HCT116 (cell line): Measurements from ENCODE around the gene COL23A1. TPM values are rescaled to one million over a fixed set of nuclear protein-coding genes. Genes with fewer than 3 reads are reported as not detected.

Experiments used
- ATAC-seq: fragments of 200-7000 bp; cut with Tn5 transposase; 2 replicates; pipeline ENCODE4 v1.9.1; 2020; ENCODE audit warnings: mild to moderate bottlenecking, moderate library complexity
- BruUV-seq: library from RNA; stranded (reverse); fragments of 400-500 nt; replicated peaks from 2 replicates; lab custom pipeline; 2021; lab: Mats Ljungman, UMichigan
- CTCF ChIA-PET: fragments of 300-600 bp; sonication (Branson Sonifier 250); formaldehyde crosslinking; loops from one replicate; lab custom pipeline; 2021; ENCODE audit warnings: antibody characterized with exemption; lab: Charles Lee
- POLR2A ChIA-PET: fragments of 300-600, 350-600 bp; sonication (Branson Sonifier 250); formaldehyde crosslinking; loops from one replicate; lab custom pipeline; 2021; ENCODE audit warnings: antibody characterized with exemption; lab: Charles Lee
- RAD21 ChIA-PET, 2 experiments: fragments of 300-600 bp; sonication (Branson Sonifier 250); formaldehyde crosslinking; loops; one replicate each; lab custom pipeline; 2023; ENCODE audit warnings: low total read pairs in 2 of 2; ENCODE audit not compliant: uncharacterized antibody in 2 of 2, unreplicated experiment in 2 of 2, low non-redundant PET in 1 of 2; lab: Charles Lee
- DNase-seq: peaks from one replicate; pipeline ENCODE4 v3.0.0-alpha.2; 2010; ENCODE audit warnings: low read depth, low spot score
- H2AFZ ChIP-seq: fragments of 200-600 bp; shearing (Covaris generic), sonication (generic); 2 replicates; pipeline ENCODE4 v1.6.1; 2017; ENCODE audit warnings: low read depth, mixed run types, mixed read lengths, antibody characterized with exemption, low read length; ENCODE audit not compliant: poor library complexity, severe bottlenecking
- H3K27ac ChIP-seq: 2 replicates; pipeline ENCODE4 v1.5.1; 2012; ENCODE audit warnings: low read depth, low read length
- H3K27me3 ChIP-seq: fragments of 200-600 bp; sonication (generic); 2 replicates; pipeline ENCODE4 v1.6.1; 2016; ENCODE audit warnings: mixed run types, low read length, mixed read lengths; ENCODE audit not compliant: insufficient read depth
- H3K36me3 ChIP-seq, 2 experiments: fragments of 200-500 bp in 1 of 2; fragments of 200-600 bp in 1 of 2; sonication (Bioruptor generic) in 1 of 2; sonication (generic) in 1 of 2; 2 replicates each; pipeline versions ENCODE4 v1.5.1 to v1.6.1; 2014 to 2016; ENCODE audit warnings: low read length in 2 of 2, inconsistent platforms in 1 of 2, mixed read lengths in 1 of 2, mixed run types in 1 of 2; ENCODE audit not compliant: insufficient read depth in 2 of 2, control insufficient read depth in 1 of 2
- H3K4me1 ChIP-seq, 2 experiments: fragments of 200-600 bp in 1 of 2; sonication (generic) in 1 of 2; 2 replicates each; pipeline versions ENCODE4 v1.5.1 to v1.6.1; 2012 to 2017; ENCODE audit warnings: low read length in 2 of 2, inconsistent platforms in 1 of 2, mild to moderate bottlenecking in 1 of 2, mixed read lengths in 1 of 2, mixed run types in 1 of 2, moderate library complexity in 1 of 2; ENCODE audit not compliant: insufficient read depth in 2 of 2, control insufficient read depth in 1 of 2
- H3K4me2 ChIP-seq: fragments of 200-600 bp; sonication (generic); 2 replicates; pipeline ENCODE4 v1.6.1; 2017; ENCODE audit warnings: mixed run types, low read length, mixed read lengths
- H3K4me3 ChIP-seq, 2 experiments: fragments of 200-600 bp in 1 of 2; sonication (generic) in 1 of 2; replicated peaks in 1 of 2; 2 replicates each; pipeline ENCODE4 v1.5.1; 2011 to 2016; ENCODE audit warnings: low read length in 2 of 2, control low read depth in 1 of 2, low read depth in 1 of 2, mild to moderate bottlenecking in 1 of 2, mixed read lengths in 1 of 2, mixed run types in 1 of 2
- H3K79me2 ChIP-seq: fragments of 200-600 bp; sonication (generic); 2 replicates; pipeline ENCODE4 v1.6.1; 2017; ENCODE audit warnings: mild to moderate bottlenecking, mixed run types, low read length, moderate library complexity, mixed read lengths; ENCODE audit not compliant: insufficient read depth
- H3K9ac ChIP-seq: fragments of 200-600 bp; sonication (generic); 2 replicates; pipeline ENCODE4 v1.6.1; 2016; ENCODE audit warnings: low read length, mixed read lengths
- H3K9me2 ChIP-seq: fragments of 200-600 bp; sonication (generic), shearing (Covaris generic); 2 replicates; pipeline ENCODE4 v1.6.1; 2017; ENCODE audit warnings: mixed run types, mild to moderate bottlenecking, moderate library complexity; ENCODE audit not compliant: insufficient read depth
- H3K9me3 ChIP-seq, 2 experiments: fragments of 200-500 bp in 1 of 2; fragments of 200-600 bp in 1 of 2; sonication (Bioruptor generic) in 1 of 2; sonication (generic) in 1 of 2; 2 replicates each; pipeline ENCODE4 v1.6.1; 2014 to 2017; ENCODE audit warnings: low read length in 2 of 2, mixed read lengths in 2 of 2, inconsistent platforms in 1 of 2, low read depth in 1 of 2, mild to moderate bottlenecking in 1 of 2, mixed run types in 1 of 2, moderate library complexity in 1 of 2; ENCODE audit not compliant: control insufficient read depth in 1 of 2, insufficient read depth in 1 of 2
- H4K20me1 ChIP-seq: fragments of 200-600 bp; sonication (generic), shearing (Covaris generic); 2 replicates; pipeline ENCODE4 v1.6.1; 2017; ENCODE audit warnings: mixed run types, mild to moderate bottlenecking, moderate library complexity; ENCODE audit not compliant: insufficient read depth
- CBX3 ChIP-seq: IDR thresholded peaks from 2 replicates; pipeline ENCODE4 v1.6.1; 2012; ENCODE audit warnings: low read depth
- EZH2phosphoT487 ChIP-seq: fragments of 200-600 bp; IDR thresholded peaks from 2 replicates; pipeline ENCODE4 v1.6.1; 2018; ENCODE audit warnings: antibody characterized with exemption, borderline replicate concordance
- POLR2AphosphoS5 ChIP-seq: IDR thresholded peaks from 2 replicates; pipeline ENCODE4 v1.6.1; 2011; ENCODE audit warnings: mild to moderate bottlenecking, low read depth, low read length, moderate library complexity
- REST ChIP-seq: IDR thresholded peaks from 2 replicates; pipeline ENCODE4 v1.6.1; 2012; ENCODE audit warnings: low read depth
- TCF7L2 ChIP-seq: IDR thresholded peaks from 2 replicates; pipeline ENCODE4 v1.7.0; 2011; ENCODE audit warnings: borderline replicate concordance, inconsistent platforms; ENCODE audit not compliant: insufficient read depth, insufficient read length; ENCODE audit errors: extremely low read depth
- ZFX ChIP-seq: fragments of 450-650 bp; IDR thresholded peaks from 2 replicates; pipeline ENCODE4 v1.6.1; 2017
- ZNF274 ChIP-seq: fragments of 200-500 bp; sonication (Bioruptor generic); IDR thresholded peaks from 2 replicates; pipeline ENCODE4 v1.6.1; 2014; ENCODE audit warnings: mild to moderate bottlenecking, low read depth, low read length, inconsistent platforms
- intact Hi-C: fragments of 100-400 bp; cut with micrococcal nuclease; formaldehyde crosslinking; loops from 2 replicates; pipeline ENCODE4 v1.10.0; 2022
- total RNA-seq: library from RNA; stranded (reverse); gene quantifications from one replicate; pipeline ENCODE4 v1.2.1, GENCODE V29; 2021; ENCODE audit not compliant: unreplicated experiment
- TF ChIP-seq, protein P1 (sequence below): IDR thresholded peaks from 2 replicates; pipeline ENCODE4 v1.6.1; 2012

The COL23A1 gene
- total RNA-seq, 1 experiment from 2014 or later, result not detected

DNA sequence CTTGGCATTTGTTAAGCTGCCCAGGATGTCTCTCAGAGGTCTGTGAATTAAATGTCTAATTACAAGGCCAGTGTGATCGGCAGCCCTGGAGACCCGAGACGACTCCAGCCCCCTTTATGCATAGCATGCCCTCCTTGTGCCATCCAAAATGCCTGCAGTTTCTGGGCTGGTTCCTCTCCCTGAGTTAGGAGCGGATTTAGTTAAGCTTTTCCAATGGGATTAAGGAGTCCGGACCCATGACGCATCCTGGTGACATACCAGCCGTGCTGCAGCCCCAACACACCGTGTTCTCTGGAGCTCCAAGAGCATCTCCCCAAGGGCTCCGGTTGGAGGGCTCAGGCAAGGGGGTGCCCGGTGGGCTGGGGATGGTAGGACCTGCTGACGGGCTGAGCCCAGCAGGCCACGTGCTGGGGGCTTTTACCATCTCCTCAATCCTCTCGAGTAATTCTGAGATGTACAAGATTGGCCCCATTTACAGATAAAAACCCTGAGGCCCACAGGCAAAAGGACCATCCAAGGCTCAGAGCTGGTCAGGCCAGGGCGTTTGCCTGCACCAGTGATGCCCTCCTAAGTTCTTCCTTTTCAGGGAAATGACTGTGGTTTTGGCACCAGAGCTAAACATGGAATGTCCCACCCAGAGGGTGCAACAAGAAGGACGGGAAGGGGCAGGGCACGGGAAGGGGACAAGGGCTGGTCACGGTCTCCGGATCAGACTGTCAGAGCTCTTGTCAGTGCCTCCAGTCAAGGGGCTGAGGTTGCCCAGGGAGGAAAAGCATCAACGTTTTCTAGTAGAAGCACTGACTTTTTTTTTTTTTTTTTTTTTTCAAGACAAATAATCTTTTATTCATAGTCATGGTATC, 275.0 kb downstream of the COL23A1 start:
- no TSS peak for BruUV-seq
- Histone ChIP-seq H3K9ac (no peak overlapping the region), H3K27me3 (peaks cover 5% of the 10 kb centered on the region; the same call in 1 of the 2 replicates), H3K36me3 (no peaks in the 10 kb centered on the region), H3K9me2 (no peaks in the 10 kb centered on the region), H3K4me2 (no peak overlapping the region), H3K4me1 (no peaks in the 10 kb centered on the region), H2AFZ (no peak overlapping the region), H3K9me3 (no peaks in the 10 kb centered on the region), H4K20me1 (no peaks in the 10 kb centered on the region), H3K79me2 (no peaks in the 10 kb centered on the region), H3K4me3 (no peak overlapping the region), H3K27ac (no peak overlapping the region)
- ChIA-PET POLR2A (no interaction called here), CTCF (no interaction called here), RAD21 (no interaction called here)
- no peak for ATAC-seq
- no peak for DNase-seq
- TF ChIP-seq ZFX (no peak), POLR2AphosphoS5 (no peak), CBX3 (no peak), EZH2phosphoT487 (no peak), REST (no peak), ZNF274 (no peak), TCF7L2 (no peak)
- TF ChIP-seq, protein P1, sequence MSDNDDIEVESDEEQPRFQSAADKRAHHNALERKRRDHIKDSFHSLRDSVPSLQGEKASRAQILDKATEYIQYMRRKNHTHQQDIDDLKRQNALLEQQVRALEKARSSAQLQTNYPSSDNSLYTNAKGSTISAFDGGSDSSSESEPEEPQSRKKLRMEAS, result no peak
- intact Hi-C loops, result no loop called here
